GM21381 (cell line): Measurements from ENCODE around the gene C2CD4C.
"Not testable (repeated sequence)": the region's sequence is repeated elsewhere in the genome, so short reads cannot be mapped to it uniquely, and the experiment has no call there.

Experiments used
- ATAC-seq: cut with Tn5 transposase; IDR thresholded peaks from one replicate; pipeline ENCODE4 v1.9.1; 2021; ENCODE audit warnings: mild to moderate bottlenecking, moderate library complexity; ENCODE audit not compliant: unreplicated experiment

C2CD4C gene

GRCh38 chr19:408902-409515, at the start of gene C2CD4C:
Gene C2CD4C (minus strand): TSS chr19:409147. CDS start chr19:408361, 786 bp downstream.
- no peak for ATAC-seq

GRCh38 chr19:458091-459042, 49.4 kb upstream of the C2CD4C start:
- no peak for ATAC-seq

- ATAC-seq, result no peak
Observed at GRCh38 chr19:457636-458035, 48.7 kb upstream of the C2CD4C start.

- no peak for ATAC-seq
Observed at GRCh38 chr19:456547-457110, 47.7 kb upstream of the C2CD4C start.

- ATAC-seq, result no peak
Observed at GRCh38 chr19:455851-456546, 47.1 kb upstream of the C2CD4C start.

GRCh38 chr19:455031-455705, 46.2 kb upstream of the C2CD4C start:
- no peak for ATAC-seq

GRCh38 chr19:453606-454005, 44.7 kb upstream of the C2CD4C start:
- ATAC-seq, result no peak

- ATAC-seq, result no peak
Observed at GRCh38 chr19:452829-453228, 43.9 kb upstream of the C2CD4C start.

- not testable (repeated sequence) for ATAC-seq
Observed at GRCh38 chr19:450912-451481, 42.0 kb upstream of the C2CD4C start.

- no peak for ATAC-seq
Observed at GRCh38 chr19:449916-450315, 41.0 kb upstream of the C2CD4C start.

GRCh38 chr19:447816-448560, 39.0 kb upstream of the C2CD4C start:
- no peak for ATAC-seq

- ATAC-seq, result no peak
Observed at GRCh38 chr19:447064-447426, 38.1 kb upstream of the C2CD4C start.

GRCh38 chr19:444677-445210, 35.8 kb upstream of the C2CD4C start:
- ATAC-seq, result no peak

GRCh38 chr19:443005-443404, 34.1 kb upstream of the C2CD4C start:
- ATAC-seq, result no peak

- no peak for ATAC-seq
Observed at GRCh38 chr19:442085-442484, 33.1 kb upstream of the C2CD4C start.

- ATAC-seq, result no peak
Observed at GRCh38 chr19:441213-441836, 32.4 kb upstream of the C2CD4C start.

GRCh38 chr19:440391-441212, 31.7 kb upstream of the C2CD4C start:
- ATAC-seq, result no peak
